Right atrium auricular region (tissue), 2 donors: Measurements from ENCODE around the gene ROBO3. TPM values are rescaled to one million over a fixed set of nuclear protein-coding genes. Genes with fewer than 3 reads are reported as not detected.

Source experiments
- DNase-seq: peaks from one replicate; pipeline ENCODE4 v3.0.0-alpha.2; 2019; ENCODE audit warnings: low spot score
- H3K27ac ChIP-seq, 2 donors: fragments of 200-600 bp; sonication (generic); 1 replicate in 1 of 2; 2 replicates in 1 of 2; pipeline ENCODE4 v1.5.1; 2016 to 2019
- H3K27me3 ChIP-seq, 2 donors: fragments of 200-600 bp; sonication (generic); one replicate each; pipeline versions ENCODE4 v1.5.1 to v1.6.0; 2017 to 2019
- H3K36me3 ChIP-seq: fragments of 200-600 bp; sonication (generic); one replicate; pipeline ENCODE4 v1.5.1; 2016
- H3K4me1 ChIP-seq, 2 donors: fragments of 200-600 bp; sonication (generic); one replicate each; pipeline versions ENCODE4 v1.5.1 to v1.6.0; 2017 to 2019
- H3K4me3 ChIP-seq, 2 donors: fragments of 200-600 bp; sonication (generic); 1 replicate in 1 of 2; 2 replicates in 1 of 2; pipeline ENCODE4 v1.5.1; 2017 to 2019; ENCODE audit warnings: mild to moderate bottlenecking in 1 of 2, moderate library complexity in 1 of 2
- H3K9me3 ChIP-seq, 2 donors: fragments of 200-600 bp; sonication (generic); one replicate each; pipeline ENCODE4 v1.5.1; 2019
- CTCF ChIP-seq, 2 donors: fragments of 200-600 bp; sonication (generic); IDR thresholded peaks; one replicate each; pipeline ENCODE4 v1.5.1; 2019; ENCODE audit warnings: antibody characterized with exemption in 2 of 2
- total RNA-seq, 2 donors: library from RNA; depleted of rRNA; stranded (reverse); fragments of >200 nt; gene quantifications; one replicate each; pipeline ENCODE4 v1.1.0, GENCODE V29; 2016

The ROBO3 gene
- total RNA-seq, 2 donors from 2014 or later = 6.4 to 10.1 TPM

DNA sequence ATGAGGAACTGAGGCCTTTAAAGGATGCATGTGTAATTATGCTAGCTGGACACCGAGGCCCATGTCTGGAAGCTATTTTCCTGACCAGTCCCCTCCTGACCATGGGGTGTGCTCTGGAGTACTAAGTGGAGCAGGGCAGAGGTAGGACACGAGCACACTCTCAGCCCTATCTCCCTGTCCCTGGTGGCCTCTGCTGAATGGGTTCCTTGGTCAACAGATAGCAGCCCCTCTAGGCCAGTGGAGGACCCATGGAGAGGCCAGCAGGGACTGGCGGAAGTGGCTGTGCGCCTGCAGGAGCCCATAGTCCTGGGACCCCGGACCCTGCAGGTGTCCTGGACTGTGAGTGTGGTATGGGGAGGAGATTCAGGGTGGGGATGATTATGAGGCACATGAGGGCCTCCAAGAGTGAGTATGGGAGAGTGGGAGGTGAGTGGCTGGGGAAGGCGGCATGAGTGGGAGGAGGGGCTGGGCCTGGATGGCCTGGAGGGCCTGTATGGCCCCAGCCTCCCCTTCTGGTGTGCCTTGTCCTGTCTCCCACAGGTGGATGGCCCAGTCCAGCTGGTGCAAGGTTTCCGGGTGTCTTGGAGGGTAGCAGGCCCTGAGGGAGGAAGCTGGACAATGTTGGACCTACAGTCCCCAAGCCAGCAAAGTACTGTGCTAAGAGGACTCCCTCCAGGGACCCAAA is 9.5 kb downstream of the ROBO3 start:
- TF ChIP-seq CTCF (IDR thresholded peaks at IDR 0.05) = no peak
- Histone ChIP-seq H3K27ac (no peak overlapping the region), H3K9me3 (no peaks in the 10 kb centered on the region), H3K4me3 (no peak overlapping the region), H3K36me3 (no peaks in the 10 kb centered on the region), H3K27me3 (peaks cover 0 to 6% of the 10 kb centered on the region in 2 donors), H3K4me1 (peaks cover 0 to 18% of the 10 kb centered on the region in 2 donors)
- DNase-seq = no peak

- DNase-seq = no peak
- Histone ChIP-seq H3K4me1 (peaks cover 0 to 18% of the 10 kb centered on the region in 2 donors), H3K4me3 (peak overlapping the region in 1 of 2 donors; percentile 57), H3K9me3 (no peaks in the 10 kb centered on the region), H3K36me3 (no peaks in the 10 kb centered on the region), H3K27ac (no peak overlapping the region), H3K27me3 (peaks cover 0 to 3% of the 10 kb centered on the region in 2 donors)
- no peak for TF ChIP-seq CTCF (IDR thresholded peaks at IDR 0.05)
Measured at GRCh38 chr11:124875401-124875800, 10.2 kb downstream of the ROBO3 start.

GRCh38 chr11:124875943-124876817 is 10.9 kb downstream of the ROBO3 start:
- peak overlapping the region; percentile 75 to 82 for H3K27ac ChIP-seq
- peaks cover 0 to 3% of the 10 kb centered on the region in 2 donors for H3K27me3 ChIP-seq
- DNase-seq = peak; percentile 94
- peaks cover 0 to 18% of the 10 kb centered on the region in 2 donors for H3K4me1 ChIP-seq
- H3K9me3 ChIP-seq = no peaks in the 10 kb centered on the region
- H3K36me3 ChIP-seq = no peaks in the 10 kb centered on the region
- TF ChIP-seq CTCF (IDR thresholded peaks at IDR 0.05) = peak; percentile 61 to 91
- peak overlapping the region; percentile 53 to 57 for H3K4me3 ChIP-seq

DNA sequence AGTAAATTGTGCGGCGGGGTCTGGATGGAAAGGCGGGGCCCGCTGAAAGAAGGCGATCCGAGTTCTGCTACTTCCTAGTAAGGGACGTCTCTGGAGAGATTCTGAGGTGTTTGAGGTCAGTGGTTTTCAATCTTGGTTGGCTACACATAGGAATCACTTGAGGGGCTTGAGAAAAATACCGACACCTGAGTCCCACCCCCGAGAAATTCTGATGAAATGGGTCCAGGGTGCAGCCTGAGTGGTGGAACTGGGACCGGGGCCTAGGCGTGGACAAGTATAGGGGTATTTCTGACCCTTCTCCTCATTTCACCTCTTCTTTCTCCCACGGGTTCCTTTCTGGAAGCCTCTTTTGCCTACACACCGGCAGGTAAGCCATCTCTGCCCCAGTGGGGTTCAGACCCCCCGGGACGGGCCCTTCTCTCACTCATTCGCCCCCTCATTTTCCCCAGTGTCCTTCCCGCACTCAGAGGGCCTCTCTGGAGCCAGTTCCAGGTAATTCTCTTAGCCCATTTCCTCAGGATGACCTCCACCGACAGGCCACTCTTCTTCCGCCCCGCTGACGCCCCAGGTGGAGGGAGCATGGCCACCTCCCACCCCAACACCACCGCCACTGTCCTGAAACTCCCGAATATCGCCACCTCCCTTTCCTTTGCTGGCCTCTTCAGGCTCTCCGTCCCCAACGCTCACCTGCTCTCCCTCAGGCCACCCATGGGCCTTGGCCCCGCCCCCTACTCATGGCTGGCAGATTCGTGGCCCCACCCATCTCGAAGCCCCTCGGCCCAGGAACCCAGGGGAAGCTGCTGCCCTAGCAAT is 11.8 kb downstream of the ROBO3 start:
- peak overlapping the region; percentile 53 to 57 for H3K4me3 ChIP-seq
- H3K27ac ChIP-seq = peak overlapping the region; percentile 75 to 82

More for the DNA sequence above, 11.8 kb downstream of the ROBO3 start:
- H3K27me3 ChIP-seq = peaks cover 0 to 3% of the 10 kb centered on the region in 2 donors
- peaks cover 0 to 18% of the 10 kb centered on the region in 2 donors for H3K4me1 ChIP-seq
- DNase-seq = no peak
- TF ChIP-seq CTCF (IDR thresholded peaks at IDR 0.05) = no peak
- no peaks in the 10 kb centered on the region for H3K9me3 ChIP-seq
- no peaks in the 10 kb centered on the region for H3K36me3 ChIP-seq
